Endothelial cell of umbilical vein (primary cell): Measurements from ENCODE around the gene NANS. TPM values are rescaled to one million over a fixed set of nuclear protein-coding genes. Genes with fewer than 3 reads are reported as not detected.

ENCODE experiments used
- BruUV-seq: library from RNA; stranded (reverse); fragments of 400-500 nt; replicated peaks from 2 replicates; lab custom pipeline; 2021; lab: Mats Ljungman, UMichigan
- CTCF ChIA-PET: fragments of 300-600, 350-600 bp; sonication (Branson Sonifier 250); formaldehyde crosslinking; loops from one replicate; lab custom pipeline; 2021; ENCODE audit warnings: antibody characterized with exemption, inconsistent platforms; lab: Charles Lee
- POLR2A ChIA-PET: fragments of 300-600, 350-600 bp; sonication (Branson Sonifier 250); formaldehyde crosslinking; loops from one replicate; lab custom pipeline; 2021; ENCODE audit warnings: antibody characterized with exemption, inconsistent platforms; lab: Charles Lee
- DNase-seq: peaks from one replicate; pipeline ENCODE4 v3.0.0-alpha.2; 2011; ENCODE audit warnings: low read depth, low spot score
- FAIRE-seq: peaks from 2 replicates; lab custom pipeline; 2011; peaks lifted over from hg19 to GRCh38; lab: Jason Lieb, UNC
- H2AFZ ChIP-seq: 2 replicates; pipeline ENCODE4 v1.6.0; 2012; ENCODE audit warnings: low read depth, low read length, control low read depth, inconsistent platforms
- H3K27ac ChIP-seq: 2 replicates; pipeline ENCODE4 v1.5.1; 2011; ENCODE audit warnings: low read depth, mild to moderate bottlenecking, control low read depth, low read length, moderate library complexity; ENCODE audit not compliant: insufficient read depth
- H3K27me3 ChIP-seq, 2 experiments: 2 replicates each; pipeline versions ENCODE4 v1.6.0 to v1.6.1; 2011; ENCODE audit warnings: low read length in 2 of 2, mixed read lengths in 1 of 2; ENCODE audit not compliant: control insufficient read depth in 2 of 2, insufficient read depth in 2 of 2
- H3K36me3 ChIP-seq, 2 experiments: 2 replicates in 1 of 2; 3 replicates in 1 of 2; pipeline ENCODE4 v1.5.1; 2011; ENCODE audit warnings: low read length in 2 of 2, mild to moderate bottlenecking in 1 of 2, moderate library complexity in 1 of 2; ENCODE audit not compliant: control insufficient read depth in 2 of 2, insufficient read depth in 2 of 2; ENCODE audit errors: extremely low read depth in 1 of 2
- H3K4me1 ChIP-seq: 3 replicates; pipeline ENCODE4 v1.5.1; 2011; ENCODE audit warnings: mild to moderate bottlenecking, low read length; ENCODE audit not compliant: control insufficient read depth, insufficient read depth; ENCODE audit errors: extremely low read depth
- H3K4me2 ChIP-seq: 2 replicates; pipeline ENCODE4 v1.6.1; 2011; ENCODE audit warnings: low read length, control low read depth, mixed read lengths; ENCODE audit not compliant: insufficient read depth
- H3K4me3 ChIP-seq, 3 experiments: fragments of 200-600 bp in 1 of 3; sonication (generic), shearing (Covaris generic) in 1 of 3; replicated peaks in 1 of 3; 2 replicates each; pipeline ENCODE4 v1.5.1; 2011 to 2016; ENCODE audit warnings: control low read depth in 3 of 3, low read length in 3 of 3, mild to moderate bottlenecking in 2 of 3, inconsistent platforms in 1 of 3, low read depth in 1 of 3, moderate library complexity in 1 of 3; ENCODE audit not compliant: insufficient read depth in 1 of 3
- H3K79me2 ChIP-seq: 2 replicates; pipeline ENCODE4 v1.6.0; 2012; ENCODE audit warnings: low read length, inconsistent platforms; ENCODE audit not compliant: control insufficient read depth, insufficient read depth
- H3K9ac ChIP-seq: replicated peaks from 2 replicates; pipeline ENCODE3; 2011; ENCODE audit warnings: low read length, control low read depth; ENCODE audit not compliant: insufficient read depth; ENCODE audit errors: extremely low read depth
- H3K9me1 ChIP-seq: replicated peaks from 3 replicates; pipeline ENCODE4 v1.6.0; 2011; ENCODE audit warnings: mild to moderate bottlenecking, low read length; ENCODE audit not compliant: control insufficient read depth, insufficient read depth; ENCODE audit errors: extremely low read depth
- H3K9me3 ChIP-seq: replicated peaks from 2 replicates; pipeline ENCODE4 v1.5.1; 2012; ENCODE audit warnings: low read length, inconsistent platforms; ENCODE audit not compliant: control insufficient read depth, insufficient read depth
- H4K20me1 ChIP-seq: replicated peaks from 2 replicates; pipeline ENCODE3; 2011; ENCODE audit warnings: mild to moderate bottlenecking, low read length; ENCODE audit not compliant: control insufficient read depth, insufficient read depth; ENCODE audit errors: extremely low read depth
- EZH2 ChIP-seq: IDR thresholded peaks from 2 replicates; pipeline ENCODE4 v1.6.1; 2012; ENCODE audit warnings: borderline replicate concordance, low read depth, mild to moderate bottlenecking, moderate library complexity, low read length, inconsistent platforms; ENCODE audit not compliant: severe bottlenecking
- FOS ChIP-seq: IDR thresholded peaks from 2 replicates; pipeline ENCODE4 v1.6.1; 2011; ENCODE audit warnings: mild to moderate bottlenecking, low read length, moderate library complexity, borderline replicate concordance; ENCODE audit not compliant: insufficient read depth
- GATA2 ChIP-seq: IDR thresholded peaks from 2 replicates; pipeline ENCODE4 v1.7.0; 2011; ENCODE audit warnings: low read depth, mild to moderate bottlenecking, moderate library complexity, mixed read lengths, low read length; ENCODE audit not compliant: insufficient read length, insufficient read depth
- JUN ChIP-seq: IDR thresholded peaks from 2 replicates; pipeline ENCODE4 v1.6.1; 2011; ENCODE audit warnings: borderline replicate concordance, low read depth; ENCODE audit not compliant: insufficient read length, insufficient read depth
- MAX ChIP-seq: IDR thresholded peaks from 2 replicates; pipeline ENCODE4 v1.6.1; 2011; ENCODE audit not compliant: insufficient read depth, insufficient read length
- MYC ChIP-seq: IDR thresholded peaks from one replicate; pipeline ENCODE4 v1.6.1; 2011; ENCODE audit warnings: mild to moderate bottlenecking, low read depth, low read length
- POLR2A ChIP-seq: IDR thresholded peaks from 2 replicates; pipeline ENCODE4 v1.6.1; 2012; ENCODE audit warnings: low read depth, mild to moderate bottlenecking, control low read depth, low read length
- POLR2AphosphoS5 ChIP-seq: IDR thresholded peaks from 2 replicates; pipeline ENCODE4 v1.6.1; 2012; ENCODE audit warnings: low read depth, mild to moderate bottlenecking, control low read depth, low read length, moderate library complexity; ENCODE audit not compliant: insufficient read depth
- dilution Hi-C: fragments of 300-500 bp; cut with MboI; formaldehyde crosslinking; loops from one replicate; pipeline ENCODE4 v1.15.0; 2019; ENCODE audit warnings: low sequenced_read_pairs; ENCODE audit not compliant: extremely low pct_ligation_motif_present
- intact Hi-C: fragments of 100-400 bp; cut with micrococcal nuclease; formaldehyde crosslinking; loops from one replicate; pipeline ENCODE4 v1.10.0; 2022
- polyA plus RNA-seq, 4 experiments: library from polyadenylated mRNA; depleted of rRNA in 3 of 4; stranded (reverse) in 3 of 4; unstranded in 1 of 4; fragments of >200 nt; gene quantifications; 2 replicates each; pipeline versions ENCODE4 v1.2.1 to v1.2.3, GENCODE V29; 2011 to 2012; ENCODE audit warnings: missing spikeins in 1 of 4
- total RNA-seq: library from RNA; stranded (reverse); gene quantifications from 2 replicates; pipeline ENCODE4 v1.2.3, GENCODE V29; 2021
- TF ChIP-seq, protein P1 (sequence below), 2 donors: IDR thresholded peaks; 1 replicate in 1 of 2; 2 replicates in 1 of 2; pipeline ENCODE4 v1.5.1; 2011; ENCODE audit warnings: low read length in 2 of 2, mild to moderate bottlenecking in 2 of 2, moderate library complexity in 2 of 2, control low read depth in 1 of 2, inconsistent platforms in 1 of 2, low read depth in 1 of 2; ENCODE audit not compliant: insufficient read depth in 1 of 2; ENCODE audit errors: extremely low read depth in 1 of 2

NANS gene
- total and polyA plus RNA-seq, 2 donors (not counting 3 experiments of a cell fraction or from before 2014, with no cell fraction given), result 85.1 to 108 TPM

DNA sequence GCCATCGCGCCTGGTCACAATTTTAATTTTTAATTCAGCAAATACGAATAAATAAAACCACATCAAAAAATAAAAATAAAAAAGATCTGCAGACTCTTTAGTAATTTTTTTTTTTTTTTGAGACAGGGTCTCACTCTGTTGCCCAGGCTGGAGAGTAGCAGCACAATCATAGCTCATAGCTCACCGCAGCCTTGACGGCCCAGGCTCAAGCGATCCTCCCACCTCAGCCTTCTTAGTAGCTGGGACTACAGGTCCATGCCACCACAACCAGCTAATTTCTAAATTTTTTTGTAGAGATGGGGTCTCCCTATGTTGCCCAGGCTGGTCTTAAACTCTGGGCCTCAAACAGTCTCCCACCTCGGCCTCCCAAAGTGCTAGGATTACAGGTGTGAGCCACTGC lies 14.2 kb downstream of the NANS start:
- no TSS peak for BruUV-seq
- no peaks in the 10 kb centered on the region for H3K9me3 ChIP-seq
- TF ChIP-seq GATA2 (no peak), FOS (no peak), MAX (no peak)
- H3K36me3 ChIP-seq, result peaks cover 1 to 5% of the 10 kb centered on the region in 2 experiments
- no peak overlapping the region for H3K4me2 ChIP-seq
- no peak overlapping the region for H3K4me3 ChIP-seq
- CTCF ChIA-PET, result interaction anchor here (1.6 kb wide), 1 partner anchor 14 kb away, joined by 4 read pairs; the partner anchor contains the start of gene NANS
- DNase-seq, result no peak
- intact Hi-C loops, result loop anchor here (5.0 kb wide), 2 partner anchors 122 to 722 kb away; partner anchors contain the start of gene CORO2A
- H3K4me1 ChIP-seq, result no peaks in the 10 kb centered on the region
- no peak overlapping the region for H3K9ac ChIP-seq
- no peak overlapping the region for H2AFZ ChIP-seq
- POLR2A ChIA-PET, result no interaction called here
- H3K79me2 ChIP-seq, result peaks cover 30% of the 10 kb centered on the region
- no peaks in the 10 kb centered on the region for H4K20me1 ChIP-seq
- no peak overlapping the region for H3K27ac ChIP-seq
- no peaks in the 10 kb centered on the region for H3K9me1 ChIP-seq
- dilution Hi-C loops, result no loop called here
- no peaks in the 10 kb centered on the region for H3K27me3 ChIP-seq
- no peak for FAIRE-seq

DNA sequence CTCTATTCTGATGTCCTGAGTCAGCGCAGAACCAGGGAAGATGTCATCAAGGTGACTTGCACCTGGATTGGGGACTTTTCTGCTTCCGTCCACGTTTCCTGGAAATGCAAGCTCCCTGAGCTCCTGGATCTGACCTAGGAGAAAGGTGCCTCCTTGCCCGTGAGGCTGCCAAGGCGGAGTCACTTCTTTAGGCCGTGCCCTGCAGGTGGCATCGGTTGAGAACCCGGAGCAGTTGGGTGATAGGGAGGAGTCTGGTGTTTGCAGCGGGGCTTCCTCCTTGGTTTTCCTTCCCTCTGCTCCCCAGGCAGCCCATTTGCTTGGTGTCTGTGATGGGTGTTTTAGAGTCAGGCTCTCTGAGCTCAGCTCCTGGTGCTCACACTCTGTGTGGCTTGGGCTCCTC lies 15.2 kb downstream of the NANS start:
- no TSS peak for BruUV-seq
- H3K27me3 ChIP-seq, result no peaks in the 10 kb centered on the region
- intact Hi-C loops (loop anchor here (5.0 kb wide), 2 partner anchors 121 to 721 kb away; partner anchors contain the start of gene CORO2A), dilution Hi-C loops (no loop called here)
- H3K4me3 ChIP-seq, result no peak overlapping the region
- H3K9ac ChIP-seq, result no peak overlapping the region
- no peaks in the 10 kb centered on the region for H3K9me1 ChIP-seq
- ChIA-PET POLR2A (no interaction called here), CTCF (interaction anchor here (1.0 to 1.2 kb wide), 2 partner anchors 35 to 37 kb away, joined by 3 to 6 read pairs; no protein-coding TSS in a partner anchor)
- no peak overlapping the region for H3K4me2 ChIP-seq
- no peaks in the 10 kb centered on the region for H3K4me1 ChIP-seq
- H3K27ac ChIP-seq, result no peak overlapping the region
- H3K36me3 ChIP-seq, result peaks cover 0 to 1% of the 10 kb centered on the region in 2 experiments
- H4K20me1 ChIP-seq, result no peaks in the 10 kb centered on the region
- FAIRE-seq (no peak), DNase-seq (no peak)
- TF ChIP-seq, protein P1, sequence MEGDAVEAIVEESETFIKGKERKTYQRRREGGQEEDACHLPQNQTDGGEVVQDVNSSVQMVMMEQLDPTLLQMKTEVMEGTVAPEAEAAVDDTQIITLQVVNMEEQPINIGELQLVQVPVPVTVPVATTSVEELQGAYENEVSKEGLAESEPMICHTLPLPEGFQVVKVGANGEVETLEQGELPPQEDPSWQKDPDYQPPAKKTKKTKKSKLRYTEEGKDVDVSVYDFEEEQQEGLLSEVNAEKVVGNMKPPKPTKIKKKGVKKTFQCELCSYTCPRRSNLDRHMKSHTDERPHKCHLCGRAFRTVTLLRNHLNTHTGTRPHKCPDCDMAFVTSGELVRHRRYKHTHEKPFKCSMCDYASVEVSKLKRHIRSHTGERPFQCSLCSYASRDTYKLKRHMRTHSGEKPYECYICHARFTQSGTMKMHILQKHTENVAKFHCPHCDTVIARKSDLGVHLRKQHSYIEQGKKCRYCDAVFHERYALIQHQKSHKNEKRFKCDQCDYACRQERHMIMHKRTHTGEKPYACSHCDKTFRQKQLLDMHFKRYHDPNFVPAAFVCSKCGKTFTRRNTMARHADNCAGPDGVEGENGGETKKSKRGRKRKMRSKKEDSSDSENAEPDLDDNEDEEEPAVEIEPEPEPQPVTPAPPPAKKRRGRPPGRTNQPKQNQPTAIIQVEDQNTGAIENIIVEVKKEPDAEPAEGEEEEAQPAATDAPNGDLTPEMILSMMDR (IDR thresholded peaks at IDR 0.05; ENCODE audit: extremely low read depth in 1 of 2, insufficient read depth in 1 of 2, low read depth in 1 of 2, low read length in 2 of 2), result no peak
- TF ChIP-seq POLR2A (no peak), EZH2 (no peak), POLR2AphosphoS5 (no peak), JUN (no peak), GATA2 (no peak), MYC (no peak), FOS (no peak), MAX (no peak)
- H3K79me2 ChIP-seq, result peaks cover 28% of the 10 kb centered on the region
- no peak overlapping the region for H2AFZ ChIP-seq
- no peaks in the 10 kb centered on the region for H3K9me3 ChIP-seq
